HG03039 (cell line): ENCODE data around the gene UCKL1.
"Not testable (repeated sequence)": the region's sequence is repeated elsewhere in the genome, so short reads cannot be mapped to it uniquely, and the experiment has no call there.

Experiments
- ATAC-seq: cut with Tn5 transposase; IDR thresholded peaks from one replicate; pipeline ENCODE4 v1.9.1; 2021; ENCODE audit warnings: mild to moderate bottlenecking, moderate library complexity; ENCODE audit not compliant: unreplicated experiment

The UCKL1 gene

GRCh38 chr20:63960654-63961621 lies 4.7 kb upstream of the UCKL1 start:
- ATAC-seq = not testable (repeated sequence)

- no peak for ATAC-seq
These were observed 3.5 kb upstream of the UCKL1 start for GRCh38 chr20:63959699-63960075.

GRCh38 chr20:63958964-63959698 lies 2.9 kb upstream of the UCKL1 start:
- ATAC-seq = no peak

DNA sequence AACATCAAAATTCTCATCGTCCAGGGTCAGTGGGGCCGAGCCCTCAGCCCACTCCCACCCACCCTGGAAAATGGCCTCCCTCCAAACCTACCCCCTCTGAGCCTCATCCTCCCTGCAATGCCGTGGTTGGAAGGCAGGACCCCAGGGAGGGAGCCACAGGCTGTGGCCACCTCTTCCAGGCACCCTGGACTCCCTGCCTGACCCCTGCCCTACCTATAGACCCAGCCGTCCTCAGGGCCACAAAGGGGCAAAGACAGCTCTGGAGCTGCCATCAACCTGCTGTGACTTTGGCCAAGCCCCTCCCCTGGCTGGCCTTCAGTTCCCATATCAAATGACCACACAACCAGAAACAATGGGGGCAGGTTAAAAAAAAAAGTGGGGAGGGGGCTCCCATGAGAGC lies 2.3 kb upstream of the UCKL1 start:
- no peak for ATAC-seq

GRCh38 chr20:63957690-63958441 lies 1.6 kb upstream of the UCKL1 start:
- no peak for ATAC-seq

DNA sequence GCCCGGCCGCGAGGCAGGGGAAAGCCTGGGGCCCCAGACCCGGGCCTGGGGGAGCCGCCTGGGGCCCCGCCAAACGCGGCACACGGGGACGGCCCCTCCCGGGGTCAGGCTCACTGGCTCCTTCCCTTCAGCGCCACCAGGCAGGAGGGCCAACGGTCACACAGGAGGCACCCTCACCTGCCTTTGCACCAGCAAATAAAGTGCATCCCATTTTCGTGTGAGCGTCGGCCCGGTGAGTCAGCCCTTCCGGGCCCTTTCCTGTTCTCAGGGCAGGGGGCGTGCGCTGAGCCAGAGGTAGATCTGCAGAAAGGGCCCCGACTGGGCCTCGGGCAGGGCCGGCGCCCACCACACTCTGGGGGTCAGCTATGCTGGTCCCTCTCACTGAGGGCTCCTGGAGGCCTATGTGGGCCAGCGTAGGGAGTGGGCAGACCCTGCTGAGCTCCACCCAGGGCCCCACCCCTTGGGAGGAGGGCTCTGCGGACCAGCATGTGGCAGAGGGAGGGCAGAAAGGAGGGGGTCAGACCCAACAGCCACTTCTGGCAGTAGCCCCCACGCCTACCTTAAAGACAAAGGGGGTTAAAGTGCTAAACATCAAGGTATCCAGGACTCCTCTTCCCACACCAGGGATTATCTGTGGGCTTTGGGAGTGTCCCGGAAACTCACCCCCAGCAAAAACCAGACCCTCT lies 931 bp upstream of the UCKL1 start:
- peak; percentile 23 for ATAC-seq

DNA sequence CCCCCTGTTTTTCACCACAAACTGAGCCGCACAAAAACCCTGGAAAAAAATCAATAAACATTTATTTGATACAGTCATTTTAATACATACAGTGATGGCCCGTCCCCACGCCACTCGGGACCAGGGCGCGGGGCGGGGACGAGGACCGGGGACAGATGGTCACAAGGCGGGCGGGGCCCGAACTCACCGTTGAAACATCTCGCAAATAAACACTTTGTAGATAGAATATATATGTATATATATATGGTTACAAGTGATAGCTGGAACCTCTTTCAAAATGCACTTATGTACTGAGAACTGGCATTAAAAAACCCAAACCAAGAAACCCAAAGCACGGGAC lies 418 bp upstream of the UCKL1 start:
- peak; percentile 8 for ATAC-seq

GRCh38 chr20:63955281-63955826 lies 862 bp downstream of the UCKL1 start:
- no peak for ATAC-seq

DNA sequence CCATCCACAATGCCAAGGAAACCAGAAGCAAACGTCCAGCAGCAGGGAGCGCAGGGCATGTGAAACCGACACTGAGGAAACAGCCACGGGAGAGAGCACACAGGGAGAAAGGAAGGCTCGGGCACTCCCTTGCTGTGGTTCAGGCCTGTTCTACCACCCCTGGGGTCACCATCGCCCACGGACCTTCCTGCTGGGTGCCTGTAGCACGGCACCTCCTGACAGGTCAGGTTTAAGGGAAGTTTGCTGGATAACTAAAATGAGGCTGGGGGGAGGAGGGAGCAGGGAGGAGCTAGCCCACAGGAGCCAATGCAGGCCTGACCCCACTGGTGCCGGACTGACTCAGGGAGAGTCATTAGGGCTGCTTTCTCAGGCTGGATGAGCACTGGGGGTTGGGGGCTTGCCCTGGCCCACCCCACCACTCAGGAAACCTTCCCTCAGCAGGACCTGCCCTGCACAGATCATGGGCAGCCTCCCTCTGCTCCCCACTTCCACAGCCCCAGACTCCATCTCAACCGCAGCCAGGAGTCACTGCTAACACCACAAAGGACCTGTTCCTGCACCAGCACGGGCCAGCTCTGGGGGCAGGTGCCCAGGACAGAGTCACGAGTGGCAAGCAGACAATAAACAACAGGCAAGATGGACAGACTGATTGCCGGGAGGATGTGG lies 2.3 kb downstream of the UCKL1 start:
- no peak for ATAC-seq

GRCh38 chr20:63952769-63953168 lies 3.4 kb downstream of the UCKL1 start:
- ATAC-seq = no peak

DNA sequence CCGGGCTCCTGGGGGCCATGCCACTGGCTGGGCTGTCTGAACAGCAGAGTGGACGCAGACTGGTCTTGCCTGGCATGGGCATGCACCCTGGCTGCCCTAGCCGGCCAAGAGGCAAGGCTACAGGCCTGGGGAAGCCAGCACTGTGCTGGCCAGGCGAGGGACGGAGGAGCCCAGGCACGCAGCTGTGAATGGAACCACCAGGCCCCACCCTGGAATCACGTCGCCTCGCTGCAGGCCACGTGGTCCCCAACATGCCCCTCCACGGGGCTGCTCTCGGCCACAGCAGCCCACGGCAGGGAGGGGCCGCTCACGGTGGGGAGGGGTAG lies 4.0 kb downstream of the UCKL1 start:
- ATAC-seq = no peak

DNA sequence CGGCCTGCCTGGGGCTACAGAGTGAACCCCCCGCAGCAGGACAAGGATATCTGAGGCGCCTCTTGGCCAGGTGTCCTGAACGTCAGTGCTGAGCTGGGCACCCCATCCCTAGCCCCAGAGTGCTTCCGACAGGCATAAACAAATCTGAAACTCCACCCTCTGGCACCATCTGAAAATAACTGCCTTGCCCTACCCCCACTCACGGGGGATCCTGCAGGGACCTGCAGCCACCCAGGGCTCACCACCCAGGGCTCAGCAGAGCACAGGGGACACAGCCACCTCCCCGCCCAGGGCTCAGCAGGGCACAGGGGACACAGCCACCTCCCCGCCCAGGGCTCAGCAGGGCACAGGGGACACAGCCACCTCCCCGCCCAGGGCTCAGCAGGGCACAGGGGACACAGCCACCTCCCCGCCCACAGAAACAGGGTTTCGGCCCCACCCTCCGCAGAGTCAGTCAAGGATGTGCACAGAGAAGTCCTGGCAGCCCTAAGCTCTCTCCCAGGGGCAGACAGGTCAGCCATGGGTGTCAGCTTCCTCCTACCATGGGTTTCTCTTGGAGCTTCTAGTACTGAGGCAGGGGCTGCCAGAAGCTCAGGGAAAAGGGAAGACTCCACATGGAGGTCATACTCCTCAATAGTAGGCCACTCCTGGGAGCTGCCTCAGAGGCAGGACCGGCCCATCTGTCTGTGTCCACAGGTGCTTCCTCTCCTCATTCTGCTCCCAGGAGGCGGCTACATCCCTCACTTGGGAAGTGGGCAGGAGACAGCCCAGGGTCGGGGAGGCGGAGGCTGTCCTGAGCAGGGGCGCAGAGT lies 4.6 kb downstream of the UCKL1 start:
- no peak for ATAC-seq

GRCh38 chr20:63950701-63951397 lies 5.4 kb downstream of the UCKL1 start:
- no peak for ATAC-seq

DNA sequence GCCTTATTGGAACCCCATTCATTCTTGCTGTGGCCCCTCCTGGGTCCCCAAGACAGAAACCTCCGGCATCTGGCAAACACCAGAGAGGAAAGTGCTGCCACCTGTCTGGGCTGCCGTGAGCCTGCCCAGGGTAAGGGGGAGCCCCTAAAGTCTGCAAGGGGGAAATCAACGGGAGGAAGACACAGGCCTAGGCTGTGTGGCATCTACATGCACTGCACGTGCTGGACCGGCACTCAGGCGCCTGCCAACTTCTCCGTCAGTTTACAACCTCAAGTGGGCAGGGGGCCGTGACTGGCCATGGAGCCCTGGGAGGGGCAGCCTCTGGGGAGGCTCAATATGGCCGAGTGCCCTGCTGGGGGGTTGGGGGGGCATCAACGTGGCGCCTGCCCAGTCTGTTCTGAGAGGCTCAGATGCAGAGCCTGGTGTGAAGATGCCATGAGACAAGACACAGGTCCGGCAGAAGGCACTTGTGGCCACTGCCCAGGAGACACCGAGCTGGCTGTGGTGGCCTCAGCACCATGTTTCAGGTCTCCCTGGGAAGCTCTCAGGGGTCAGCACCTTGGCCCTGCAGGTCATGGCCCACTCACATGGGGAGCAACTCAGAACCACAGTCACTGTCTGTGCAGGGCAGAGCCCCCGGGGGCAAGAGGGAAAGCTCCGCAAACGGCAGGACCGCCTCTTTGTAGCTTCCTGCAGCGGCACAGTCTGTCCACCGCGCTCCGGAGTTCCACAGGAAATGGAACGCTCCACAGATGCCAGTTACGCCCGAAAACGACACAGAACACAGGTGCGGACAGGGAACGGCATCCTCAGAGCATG lies 8.4 kb downstream of the UCKL1 start:
- no peak for ATAC-seq

GRCh38 chr20:63946986-63947637 lies 9.1 kb downstream of the UCKL1 start:
- no peak for ATAC-seq

DNA sequence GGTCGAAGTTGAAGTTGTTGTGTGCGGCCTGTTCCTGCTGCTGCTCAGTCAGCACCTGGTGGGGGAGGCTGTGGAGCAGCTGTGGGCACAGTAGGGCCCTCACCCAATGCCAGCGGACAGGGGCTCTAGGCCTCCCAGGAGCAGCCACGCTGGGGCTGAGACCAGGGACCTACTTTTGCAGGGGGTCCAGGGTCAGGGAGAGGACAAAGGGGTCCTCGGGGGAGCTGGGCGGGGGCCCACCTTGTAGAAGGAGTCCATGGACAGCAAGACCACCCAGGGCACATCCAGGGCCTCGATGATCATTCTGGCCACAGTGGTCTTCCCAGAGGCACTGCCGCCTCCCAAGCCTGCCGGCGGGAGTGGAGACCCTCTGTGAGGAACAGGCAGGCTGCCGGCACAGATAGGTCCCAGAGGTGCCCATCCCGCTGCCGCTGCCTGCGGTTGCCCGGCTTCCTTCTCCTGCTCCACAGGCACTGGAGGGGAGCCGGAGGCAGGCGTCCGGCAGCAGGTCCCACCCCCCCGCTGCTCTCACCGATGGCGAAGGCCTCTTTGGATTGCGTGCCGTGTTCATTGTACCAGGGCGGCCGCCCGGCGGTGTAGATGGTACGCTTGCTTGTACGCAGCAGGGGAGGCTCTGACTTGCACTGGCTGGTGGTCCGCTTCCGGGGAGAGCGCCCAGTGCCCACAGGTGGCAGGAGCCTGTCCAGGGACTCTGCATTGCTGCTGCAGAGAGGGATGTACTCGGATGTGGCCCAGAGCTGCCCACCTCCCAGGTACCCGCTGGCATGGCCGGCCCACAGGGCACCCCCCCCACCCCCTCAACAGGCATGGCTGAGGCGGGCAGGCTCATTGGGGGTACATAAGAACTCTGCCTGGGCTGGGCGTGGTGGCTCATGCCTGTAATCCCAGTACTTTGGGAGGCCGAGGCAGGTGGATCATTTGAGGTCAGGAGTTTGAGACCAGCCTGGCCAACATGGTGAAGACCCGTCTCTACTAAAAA lies 10.0 kb downstream of the UCKL1 start:
- ATAC-seq = no peak
